HepG2 (cell line): ENCODE results near the gene CCDC34. TPM values are rescaled to one million over a fixed set of nuclear protein-coding genes. Genes with fewer than 3 reads are reported as not detected.

Experiments used
- ATF7-NPFF ChIP-seq: sonication (generic); formaldehyde crosslinking; IDR thresholded peaks from 2 replicates; pipeline ENCODE4 v1.8.1; 2023; ENCODE audit warnings: mild to moderate bottlenecking, low read depth, missing genetic modification reagents, moderate library complexity
- GATAD1 ChIP-seq: IDR thresholded peaks from 2 replicates; pipeline ENCODE4 v1.6.1; 2016; ENCODE audit warnings: missing genetic modification reagents, missing compliant biosample characterization
- HDAC6 ChIP-seq: fragments of 200-600 bp; sonication (generic); IDR thresholded peaks from 2 replicates; pipeline ENCODE4 v1.7.0; 2017; ENCODE audit warnings: mild to moderate bottlenecking, antibody characterized with exemption, low read length, low read depth
- MAFF ChIP-seq: IDR thresholded peaks from 2 replicates; pipeline ENCODE4 v1.6.1; 2011; ENCODE audit warnings: low read depth, low read length, improper control_type of control experiment
- PAF1 ChIP-seq: IDR thresholded peaks from 2 replicates; pipeline ENCODE4 v1.6.1; 2016; ENCODE audit warnings: missing genetic modification reagents, missing compliant biosample characterization
- PCBP1 ChIP-seq: fragments of 200-400 bp; formaldehyde crosslinking; IDR thresholded peaks from 2 replicates; pipeline ENCODE4 v1.6.1; 2017; ENCODE audit warnings: mild to moderate bottlenecking, low read depth, low read length, borderline replicate concordance
- REL ChIP-seq: sonication (generic); formaldehyde crosslinking; conservative IDR thresholded peaks from 2 replicates; pipeline ENCODE4 v1.8.0; 2022; ENCODE audit warnings: mild to moderate bottlenecking, missing genetic modification reagents, moderate library complexity
- SAP130 ChIP-seq: IDR thresholded peaks from 2 replicates; pipeline ENCODE4 v1.6.1; 2016; ENCODE audit warnings: low read depth
- SMARCC2 ChIP-seq: fragments of 450-650 bp; IDR thresholded peaks from 2 replicates; pipeline ENCODE4 v1.6.1; 2017; ENCODE audit warnings: antibody characterized with exemption, mild to moderate bottlenecking
- ZC3H13 ChIP-seq: sonication (generic); formaldehyde crosslinking; IDR thresholded peaks from 2 replicates; pipeline ENCODE4 v1.8.1; 2023; ENCODE audit warnings: mild to moderate bottlenecking, missing genetic modification reagents, moderate library complexity
- ZFP90 ChIP-seq: sonication (generic); formaldehyde crosslinking; IDR thresholded peaks from 2 replicates; pipeline ENCODE4 v1.8.0; 2022; ENCODE audit warnings: missing genetic modification reagents, mild to moderate bottlenecking, inconsistent platforms, borderline replicate concordance
- ZFX ChIP-seq: sonication (generic); formaldehyde crosslinking; IDR thresholded peaks from 2 replicates; pipeline ENCODE4 v1.4.0; 2020; ENCODE audit warnings: mild to moderate bottlenecking, low read depth, missing genetic modification reagents, moderate library complexity
- ZNF430 ChIP-seq: sonication (generic); formaldehyde crosslinking; IDR thresholded peaks from 2 replicates; pipeline ENCODE4 v1.9.0; 2021; ENCODE audit warnings: mild to moderate bottlenecking, missing genetic modification reagents
- ZNF761 ChIP-seq: sonication (generic); formaldehyde crosslinking; conservative IDR thresholded peaks from 2 replicates; pipeline ENCODE4 v1.4.0; 2020; ENCODE audit warnings: mild to moderate bottlenecking, missing genetic modification reagents
- polyA plus RNA-seq, 8 experiments: library from polyadenylated mRNA; depleted of rRNA in 3 of 8; stranded (reverse) in 7 of 8; unstranded in 1 of 8; fragments of >200 nt; fragmentation: Illumina TruSeq in 4 of 8; extraction: Trizol in 4 of 8; gene quantifications; 2 replicates each; pipeline versions ENCODE4 v1.2.1 to v1.2.3, GENCODE V29; 2011 to 2016; ENCODE audit warnings: low read depth in 4 of 8, missing spikeins in 1 of 8, mixed read lengths in 1 of 8; ENCODE audit not compliant: insufficient read depth in 1 of 8
- total RNA-seq, 5 experiments: library from RNA; depleted of rRNA; stranded (reverse); fragments of >200 nt; fragmentation: Illumina TruSeq; extraction: Trizol; gene quantifications; 2 replicates each; pipeline ENCODE4 v1.2.3, GENCODE V29; 2016; ENCODE audit warnings: low read depth in 1 of 5
- TF ChIP-seq, protein P1 (sequence below): sonication (generic); formaldehyde crosslinking; conservative IDR thresholded peaks from 2 replicates; pipeline ENCODE4 v1.4.0; 2020; ENCODE audit warnings: missing genetic modification reagents
- TF ChIP-seq, protein P2 (sequence below): sonication (generic); formaldehyde crosslinking; IDR thresholded peaks from 2 replicates; pipeline ENCODE4 v1.9.0; 2021; ENCODE audit warnings: missing genetic modification reagents, mild to moderate bottlenecking, borderline replicate concordance
- TF ChIP-seq, protein P3 (sequence below): sonication (generic); formaldehyde crosslinking; IDR thresholded peaks from 2 replicates; pipeline ENCODE4 v1.5.0; 2020; ENCODE audit warnings: missing genetic modification reagents
- TF ChIP-seq, protein P4 (sequence below): sonication (generic); formaldehyde crosslinking; IDR thresholded peaks from 2 replicates; pipeline ENCODE4 v1.4.0; 2020; ENCODE audit warnings: mild to moderate bottlenecking, missing genetic modification reagents, borderline replicate concordance
- TF ChIP-seq, protein P5 (sequence below): sonication (generic); formaldehyde crosslinking; IDR thresholded peaks from 2 replicates; pipeline ENCODE4 v1.5.0; 2020; ENCODE audit warnings: mild to moderate bottlenecking, missing genetic modification reagents, moderate library complexity

CCDC34 gene
- total and polyA plus RNA-seq, 2 of the 13 experiments (the other 11 are each of a cell fraction or from before 2014, with no cell fraction given), result 7.6 to 34.3 TPM

DNA sequence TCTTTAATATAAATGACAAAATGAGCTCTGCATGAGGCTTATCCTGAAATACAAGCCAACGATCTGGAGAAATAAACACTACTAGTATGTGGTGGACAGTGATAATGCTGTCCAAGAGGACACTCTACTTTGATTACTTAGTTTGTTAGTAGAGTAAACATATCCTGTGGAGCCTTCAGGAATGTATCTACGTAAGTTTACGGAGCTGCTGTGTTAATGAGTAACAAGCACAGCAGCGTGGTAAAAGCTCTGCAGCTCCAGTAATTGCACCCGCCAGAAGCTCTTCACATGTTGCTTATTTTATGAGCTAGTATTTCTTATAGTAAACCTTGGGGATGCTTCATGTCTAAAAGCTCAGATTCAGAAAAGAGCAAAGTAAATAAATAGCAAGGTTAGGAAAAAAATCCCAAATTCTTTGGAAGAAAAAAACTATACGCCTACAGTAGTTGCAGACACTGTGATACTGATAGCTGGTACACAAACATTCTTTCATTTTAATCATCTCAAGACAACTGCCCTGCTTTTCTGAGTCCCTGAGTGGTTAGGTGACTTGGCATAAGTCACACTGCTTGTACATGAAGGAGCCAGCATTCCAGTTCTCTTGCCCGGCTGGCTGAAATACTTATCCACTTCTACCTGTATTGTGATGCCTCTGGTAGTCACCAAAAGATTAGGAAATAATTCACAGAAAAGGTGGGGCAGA is 32.7 kb upstream of the CCDC34 start (continued):
- TF ChIP-seq, protein P1, sequence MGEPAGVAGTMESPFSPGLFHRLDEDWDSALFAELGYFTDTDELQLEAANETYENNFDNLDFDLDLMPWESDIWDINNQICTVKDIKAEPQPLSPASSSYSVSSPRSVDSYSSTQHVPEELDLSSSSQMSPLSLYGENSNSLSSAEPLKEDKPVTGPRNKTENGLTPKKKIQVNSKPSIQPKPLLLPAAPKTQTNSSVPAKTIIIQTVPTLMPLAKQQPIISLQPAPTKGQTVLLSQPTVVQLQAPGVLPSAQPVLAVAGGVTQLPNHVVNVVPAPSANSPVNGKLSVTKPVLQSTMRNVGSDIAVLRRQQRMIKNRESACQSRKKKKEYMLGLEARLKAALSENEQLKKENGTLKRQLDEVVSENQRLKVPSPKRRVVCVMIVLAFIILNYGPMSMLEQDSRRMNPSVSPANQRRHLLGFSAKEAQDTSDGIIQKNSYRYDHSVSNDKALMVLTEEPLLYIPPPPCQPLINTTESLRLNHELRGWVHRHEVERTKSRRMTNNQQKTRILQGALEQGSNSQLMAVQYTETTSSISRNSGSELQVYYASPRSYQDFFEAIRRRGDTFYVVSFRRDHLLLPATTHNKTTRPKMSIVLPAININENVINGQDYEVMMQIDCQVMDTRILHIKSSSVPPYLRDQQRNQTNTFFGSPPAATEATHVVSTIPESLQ (CRISPR knock-in tag), result no peak
- no peak for TF ChIP-seq ZNF761 (CRISPR knock-in tag)
- TF ChIP-seq, protein P2, sequence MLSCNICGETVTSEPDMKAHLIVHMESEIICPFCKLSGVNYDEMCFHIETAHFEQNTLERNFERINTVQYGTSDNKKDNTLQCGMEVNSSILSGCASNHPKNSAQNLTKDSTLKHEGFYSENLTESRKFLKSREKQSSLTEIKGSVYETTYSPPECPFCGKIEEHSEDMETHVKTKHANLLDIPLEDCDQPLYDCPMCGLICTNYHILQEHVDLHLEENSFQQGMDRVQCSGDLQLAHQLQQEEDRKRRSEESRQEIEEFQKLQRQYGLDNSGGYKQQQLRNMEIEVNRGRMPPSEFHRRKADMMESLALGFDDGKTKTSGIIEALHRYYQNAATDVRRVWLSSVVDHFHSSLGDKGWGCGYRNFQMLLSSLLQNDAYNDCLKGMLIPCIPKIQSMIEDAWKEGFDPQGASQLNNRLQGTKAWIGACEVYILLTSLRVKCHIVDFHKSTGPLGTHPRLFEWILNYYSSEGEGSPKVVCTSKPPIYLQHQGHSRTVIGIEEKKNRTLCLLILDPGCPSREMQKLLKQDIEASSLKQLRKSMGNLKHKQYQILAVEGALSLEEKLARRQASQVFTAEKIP (CRISPR knock-in tag), result no peak
- no peak for TF ChIP-seq ZNF430 (CRISPR knock-in tag)
- TF ChIP-seq ATF7-NPFF (CRISPR knock-in tag), result no peak
- TF ChIP-seq PAF1, result no peak
- TF ChIP-seq, protein P3, sequence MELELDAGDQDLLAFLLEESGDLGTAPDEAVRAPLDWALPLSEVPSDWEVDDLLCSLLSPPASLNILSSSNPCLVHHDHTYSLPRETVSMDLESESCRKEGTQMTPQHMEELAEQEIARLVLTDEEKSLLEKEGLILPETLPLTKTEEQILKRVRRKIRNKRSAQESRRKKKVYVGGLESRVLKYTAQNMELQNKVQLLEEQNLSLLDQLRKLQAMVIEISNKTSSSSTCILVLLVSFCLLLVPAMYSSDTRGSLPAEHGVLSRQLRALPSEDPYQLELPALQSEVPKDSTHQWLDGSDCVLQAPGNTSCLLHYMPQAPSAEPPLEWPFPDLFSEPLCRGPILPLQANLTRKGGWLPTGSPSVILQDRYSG (CRISPR knock-in tag), result no peak
- TF ChIP-seq ZFX (CRISPR knock-in tag), result 0 out of 2 replicates have a peak, but pooled peaks have one; percentile 17
- TF ChIP-seq GATAD1 (CRISPR knock-in tag), result no peak
- TF ChIP-seq, protein P4, sequence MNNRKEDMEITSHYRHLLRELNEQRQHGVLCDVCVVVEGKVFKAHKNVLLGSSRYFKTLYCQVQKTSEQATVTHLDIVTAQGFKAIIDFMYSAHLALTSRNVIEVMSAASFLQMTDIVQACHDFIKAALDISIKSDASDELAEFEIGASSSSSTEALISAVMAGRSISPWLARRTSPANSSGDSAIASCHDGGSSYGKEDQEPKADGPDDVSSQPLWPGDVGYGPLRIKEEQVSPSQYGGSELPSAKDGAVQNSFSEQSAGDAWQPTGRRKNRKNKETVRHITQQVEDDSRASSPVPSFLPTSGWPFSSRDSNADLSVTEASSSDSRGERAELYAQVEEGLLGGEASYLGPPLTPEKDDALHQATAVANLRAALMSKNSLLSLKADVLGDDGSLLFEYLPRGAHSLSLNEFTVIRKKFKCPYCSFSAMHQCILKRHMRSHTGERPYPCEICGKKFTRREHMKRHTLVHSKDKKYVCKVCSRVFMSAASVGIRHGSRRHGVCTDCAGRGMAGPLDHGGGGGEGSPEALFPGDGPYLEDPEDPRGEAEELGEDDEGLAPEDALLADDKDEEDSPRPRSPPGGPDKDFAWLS, result no peak
- TF ChIP-seq SMARCC2, result no peak
- peak; percentile 88 for TF ChIP-seq SAP130 (CRISPR knock-in tag)
- TF ChIP-seq MAFF, result no peak
- TF ChIP-seq HDAC6, result no peak
- no peak for TF ChIP-seq ZC3H13
- no peak for TF ChIP-seq REL (CRISPR knock-in tag)
- TF ChIP-seq ZFP90 (CRISPR knock-in tag), result no peak
- no peak for TF ChIP-seq PCBP1
- TF ChIP-seq, protein P5, sequence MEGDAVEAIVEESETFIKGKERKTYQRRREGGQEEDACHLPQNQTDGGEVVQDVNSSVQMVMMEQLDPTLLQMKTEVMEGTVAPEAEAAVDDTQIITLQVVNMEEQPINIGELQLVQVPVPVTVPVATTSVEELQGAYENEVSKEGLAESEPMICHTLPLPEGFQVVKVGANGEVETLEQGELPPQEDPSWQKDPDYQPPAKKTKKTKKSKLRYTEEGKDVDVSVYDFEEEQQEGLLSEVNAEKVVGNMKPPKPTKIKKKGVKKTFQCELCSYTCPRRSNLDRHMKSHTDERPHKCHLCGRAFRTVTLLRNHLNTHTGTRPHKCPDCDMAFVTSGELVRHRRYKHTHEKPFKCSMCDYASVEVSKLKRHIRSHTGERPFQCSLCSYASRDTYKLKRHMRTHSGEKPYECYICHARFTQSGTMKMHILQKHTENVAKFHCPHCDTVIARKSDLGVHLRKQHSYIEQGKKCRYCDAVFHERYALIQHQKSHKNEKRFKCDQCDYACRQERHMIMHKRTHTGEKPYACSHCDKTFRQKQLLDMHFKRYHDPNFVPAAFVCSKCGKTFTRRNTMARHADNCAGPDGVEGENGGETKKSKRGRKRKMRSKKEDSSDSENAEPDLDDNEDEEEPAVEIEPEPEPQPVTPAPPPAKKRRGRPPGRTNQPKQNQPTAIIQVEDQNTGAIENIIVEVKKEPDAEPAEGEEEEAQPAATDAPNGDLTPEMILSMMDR (CRISPR knock-in tag), result no peak
